Nephron (organoid): ENCODE data around the gene BMPER.

ENCODE experiments used
- H3K27ac Mint-ChIP-seq, 3 experiments: 2 replicates each; pipeline ENCODE4 v1.8.0; 2020; ENCODE audit warnings: mixed read lengths in 3 of 3, mild to moderate bottlenecking in 2 of 3, moderate library complexity in 1 of 3
- H3K27me3 Mint-ChIP-seq: 2 replicates; pipeline ENCODE4 v1.8.0; 2021; ENCODE audit warnings: low read depth, mild to moderate bottlenecking, moderate library complexity, mixed read lengths
- H3K36me3 Mint-ChIP-seq: 2 replicates; pipeline ENCODE4 v1.8.0; 2020; ENCODE audit warnings: low read depth, mixed read lengths
- H3K4me1 Mint-ChIP-seq: 2 replicates; pipeline ENCODE4 v1.8.0; 2020; ENCODE audit warnings: mixed read lengths
- H3K4me3 Mint-ChIP-seq, 3 experiments: 2 replicates each; pipeline ENCODE4 v1.8.0; 2020; ENCODE audit warnings: mild to moderate bottlenecking in 3 of 3, mixed read lengths in 3 of 3, moderate library complexity in 2 of 3
- H3K9me3 Mint-ChIP-seq: 2 replicates; pipeline ENCODE4 v1.8.0; 2020; ENCODE audit warnings: mixed read lengths
- CTCF ChIP-seq, 3 experiments: fragments of 200-600 bp; sonication (generic); IDR thresholded peaks; one replicate each; pipeline ENCODE4 v1.5.0; 2021; ENCODE audit warnings: antibody characterized with exemption in 3 of 3; ENCODE audit not compliant: unreplicated experiment in 3 of 3

Gene BMPER

GRCh38 chr7:34084651-34085050 lies 179.3 kb downstream of the BMPER start:
- Mint-ChIP-seq H3K9me3 (no peaks in the 10 kb centered on the region), H3K27me3 (no peaks in the 10 kb centered on the region), H3K27ac (no peak overlapping the region), H3K4me1 (no peaks in the 10 kb centered on the region), H3K36me3 (peaks cover 10% of the 10 kb centered on the region), H3K4me3 (no peak overlapping the region)
- TF ChIP-seq CTCF (IDR thresholded peaks at IDR 0.05; ENCODE audit: unreplicated experiment in 3 of 3), result no peak

GRCh38 chr7:34086064-34086463 lies 180.7 kb downstream of the BMPER start:
- peaks cover 9% of the 10 kb centered on the region for H3K4me1 Mint-ChIP-seq
- no peak for TF ChIP-seq CTCF (IDR thresholded peaks at IDR 0.05; ENCODE audit: unreplicated experiment in 3 of 3)
- H3K27me3 Mint-ChIP-seq, result no peaks in the 10 kb centered on the region
- H3K36me3 Mint-ChIP-seq, result peaks cover 11% of the 10 kb centered on the region
- no peak overlapping the region for H3K4me3 Mint-ChIP-seq
- H3K9me3 Mint-ChIP-seq, result no peaks in the 10 kb centered on the region
- H3K27ac Mint-ChIP-seq, result no peak overlapping the region

GRCh38 chr7:34086981-34087380 lies 181.6 kb downstream of the BMPER start:
- Mint-ChIP-seq H3K9me3 (no peaks in the 10 kb centered on the region), H3K4me1 (peaks cover 9% of the 10 kb centered on the region), H3K27me3 (peaks cover 2% of the 10 kb centered on the region), H3K27ac (no peak overlapping the region), H3K36me3 (peaks cover 9% of the 10 kb centered on the region), H3K4me3 (no peak overlapping the region)
- no peak for TF ChIP-seq CTCF (IDR thresholded peaks at IDR 0.05; ENCODE audit: unreplicated experiment in 3 of 3)

- peak in 2 of 3 experiments; percentile 19 to 33 for TF ChIP-seq CTCF (IDR thresholded peaks at IDR 0.05; ENCODE audit: unreplicated experiment in 3 of 3)
- Mint-ChIP-seq H3K4me3 (no peak overlapping the region), H3K4me1 (peaks cover 9% of the 10 kb centered on the region), H3K27me3 (peaks cover 6% of the 10 kb centered on the region), H3K36me3 (peaks cover 9% of the 10 kb centered on the region), H3K9me3 (no peaks in the 10 kb centered on the region), H3K27ac (no peak overlapping the region)
These were observed 182.9 kb downstream of the BMPER start for GRCh38 chr7:34087892-34088891.

GRCh38 chr7:34090816-34091215 lies 185.5 kb downstream of the BMPER start:
- Mint-ChIP-seq H3K27me3 (peaks cover 6% of the 10 kb centered on the region), H3K36me3 (peaks cover 5% of the 10 kb centered on the region)

More at GRCh38 chr7:34090816-34091215, 185.5 kb downstream of the BMPER start:
- peaks cover 19% of the 10 kb centered on the region for H3K4me1 Mint-ChIP-seq
- TF ChIP-seq CTCF (IDR thresholded peaks at IDR 0.05; ENCODE audit: unreplicated experiment in 3 of 3), result no peak
- H3K4me3 Mint-ChIP-seq, result no peak overlapping the region
- no peaks in the 10 kb centered on the region for H3K9me3 Mint-ChIP-seq
- H3K27ac Mint-ChIP-seq, result peak overlapping the region in 1 of 3 experiments; percentile 23
